Fibroblast of the conjunctiva (primary cell): ENCODE measurements around the gene DEFB125.
"Not testable (repeated sequence)": the region's sequence is repeated elsewhere in the genome, so short reads cannot be mapped to it uniquely, and the experiment has no call there.

ENCODE experiments used
- DNase-seq: peaks from one replicate; pipeline ENCODE4 v3.0.0-alpha.2; 2010; ENCODE audit warnings: low read depth

DEFB125 gene

GRCh38 chr20:87401-87800 lies at the start of gene DEFB125:
DEFB125 (plus strand) TSS chr20:87672; CDS start chr20:87710, 38 bp downstream.
- no peak for DNase-seq

GRCh38 chr20:60035-60918 lies 27.2 kb upstream of the DEFB125 start:
- DNase-seq = no peak

- no peak for DNase-seq
Measured at GRCh38 chr20:61230-61629, 26.2 kb upstream of the DEFB125 start.

DNA sequence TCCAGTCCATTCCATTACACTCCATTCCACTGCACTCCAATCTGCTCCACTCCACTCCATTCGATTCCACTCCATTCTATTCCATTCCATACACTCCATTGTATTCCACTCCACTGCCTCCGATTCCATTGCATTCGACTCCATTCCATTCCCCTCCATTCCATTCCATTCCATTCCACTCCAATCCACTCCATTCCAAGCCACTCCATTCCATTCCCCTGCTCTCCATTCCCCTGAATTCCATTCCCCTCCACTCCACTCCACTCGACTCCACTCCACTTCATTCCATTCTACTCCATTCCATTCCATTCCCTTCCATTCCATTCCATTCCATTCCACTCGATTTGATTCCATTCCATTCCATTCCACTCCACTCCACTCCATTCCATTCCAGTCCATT lies 25.7 kb upstream of the DEFB125 start:
- no peak for DNase-seq

- no peak for DNase-seq
Measured at GRCh38 chr20:62487-62886, 25.0 kb upstream of the DEFB125 start.

DNA sequence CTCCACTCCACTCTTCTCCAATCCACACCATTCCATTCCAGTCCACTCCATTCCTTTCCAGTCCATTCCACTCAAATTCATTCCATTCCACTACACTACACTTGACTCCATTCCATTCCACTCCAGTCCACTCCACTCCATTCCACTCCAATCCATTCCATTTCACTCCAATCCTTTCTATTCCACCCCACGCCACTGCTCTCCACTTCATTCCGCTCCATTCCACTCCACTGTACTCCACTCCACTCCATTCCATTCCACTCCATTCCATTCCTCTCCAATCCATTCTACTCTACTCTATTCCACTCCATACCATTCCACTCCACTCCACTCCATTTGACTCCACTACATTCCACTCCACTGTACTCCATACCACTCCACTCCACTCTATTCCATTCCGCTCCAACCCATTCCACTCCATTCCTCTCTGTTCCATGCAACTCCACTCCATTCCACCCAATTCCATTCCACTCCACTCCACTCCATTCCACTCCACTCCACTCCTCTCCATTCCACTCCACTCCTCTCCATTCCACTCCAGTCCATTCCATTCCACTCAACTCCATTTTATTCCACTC lies 23.4 kb upstream of the DEFB125 start:
- DNase-seq = no peak

- DNase-seq = no peak
Measured at GRCh38 chr20:64766-65322, 22.6 kb upstream of the DEFB125 start.

GRCh38 chr20:77231-77630 lies 10.2 kb upstream of the DEFB125 start:
- DNase-seq = no peak

DNA sequence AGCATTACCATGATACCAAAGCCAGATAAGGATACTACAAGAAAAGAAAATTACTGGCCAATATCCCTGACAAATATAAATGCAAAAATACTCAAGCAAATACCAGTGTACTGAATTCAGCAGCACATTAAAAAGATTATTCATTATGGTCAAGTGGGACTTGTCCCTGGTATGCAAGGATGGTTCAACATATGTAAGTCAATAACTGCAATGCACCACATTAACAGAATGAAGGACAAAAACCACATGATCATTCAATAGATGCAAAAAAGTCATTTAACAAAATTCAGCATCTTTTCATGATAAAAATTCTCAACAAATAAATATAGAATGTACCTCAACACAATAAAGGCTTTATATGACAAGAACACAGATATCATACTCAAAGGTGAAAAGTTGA lies 9.1 kb upstream of the DEFB125 start:
- no peak for DNase-seq

DNA sequence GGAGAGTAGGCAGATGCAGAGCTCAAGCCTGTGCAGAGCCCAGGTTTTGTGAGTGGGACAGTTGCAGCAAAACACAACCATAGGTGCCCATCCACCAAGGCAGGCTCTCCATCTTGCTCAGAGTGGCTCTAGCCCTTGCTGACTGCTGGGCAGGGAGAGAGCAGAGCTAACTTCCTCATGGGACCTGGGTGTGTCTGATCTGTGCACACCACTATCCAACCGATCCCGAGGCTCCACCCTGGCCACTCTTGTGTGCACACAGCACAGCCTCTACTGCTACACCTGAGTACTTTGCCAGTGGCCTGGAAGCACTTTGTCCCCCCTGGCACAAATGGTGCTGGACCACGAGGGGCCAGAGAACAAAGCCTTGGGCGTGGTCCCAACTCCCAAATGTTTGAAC lies 7.9 kb upstream of the DEFB125 start:
- no peak for DNase-seq

GRCh38 chr20:90651-91050 lies 3.2 kb downstream of the DEFB125 start:
- DNase-seq = no peak

DNA sequence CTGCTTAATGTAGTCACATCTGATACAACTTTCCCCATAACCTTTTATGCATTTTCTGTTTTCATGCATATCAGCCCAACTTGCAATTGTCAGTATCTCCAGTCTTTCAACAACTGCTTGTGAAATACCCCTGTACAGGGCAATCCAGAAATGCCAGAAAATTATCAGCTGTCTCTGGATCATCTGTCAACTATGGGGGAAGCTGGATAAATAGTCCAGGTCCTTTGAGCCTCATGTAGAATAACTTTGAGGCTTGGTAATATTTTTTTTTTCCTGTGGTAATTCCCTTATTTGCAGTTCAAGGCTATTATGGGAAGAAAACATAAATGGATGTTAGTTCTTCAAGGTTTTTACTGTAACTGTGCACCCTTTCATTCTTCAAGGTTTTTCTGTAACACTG lies 6.2 kb downstream of the DEFB125 start:
- DNase-seq = no peak

DNA sequence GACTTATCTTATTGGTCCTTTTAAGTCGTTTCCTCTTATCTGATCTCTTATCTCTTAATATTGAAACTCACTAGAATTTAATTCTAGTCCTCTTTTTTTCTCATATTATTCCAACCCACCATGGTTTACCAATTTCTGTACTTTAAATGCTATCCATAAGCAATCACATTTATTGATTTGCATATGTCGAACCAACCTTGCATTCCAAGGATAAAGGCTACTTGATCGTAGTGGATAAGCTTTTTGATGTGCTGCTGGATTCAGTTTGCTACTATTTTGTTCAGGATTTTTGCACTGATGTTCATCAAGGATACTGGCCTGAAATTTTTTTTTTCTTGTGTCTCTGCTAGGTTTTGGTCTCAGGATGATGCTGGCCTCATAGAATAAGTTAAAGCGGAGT lies 7.7 kb downstream of the DEFB125 start:
- no peak for DNase-seq

DNA sequence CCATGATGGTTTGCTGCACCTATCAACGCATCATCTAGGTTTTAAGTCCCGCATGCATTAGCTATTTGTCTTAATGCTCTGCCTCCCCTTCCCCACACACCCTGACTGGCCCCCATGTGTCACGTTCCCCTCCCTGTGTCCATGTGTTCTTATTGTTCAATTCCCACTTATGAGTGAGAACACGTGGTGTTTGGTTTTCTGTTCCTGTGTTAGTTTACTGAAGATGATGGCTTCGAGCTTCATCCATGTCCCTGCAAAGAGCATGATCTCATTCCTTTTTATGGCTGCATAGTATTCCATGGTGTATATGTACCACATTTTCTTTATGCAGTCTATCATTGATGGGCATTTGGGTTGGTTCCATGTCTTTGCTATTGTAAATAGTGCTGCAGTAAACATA lies 10.2 kb downstream of the DEFB125 start:
- not testable (repeated sequence) for DNase-seq

GRCh38 chr20:101975-102374 lies 14.5 kb downstream of the DEFB125 start:
- DNase-seq = no peak

DNA sequence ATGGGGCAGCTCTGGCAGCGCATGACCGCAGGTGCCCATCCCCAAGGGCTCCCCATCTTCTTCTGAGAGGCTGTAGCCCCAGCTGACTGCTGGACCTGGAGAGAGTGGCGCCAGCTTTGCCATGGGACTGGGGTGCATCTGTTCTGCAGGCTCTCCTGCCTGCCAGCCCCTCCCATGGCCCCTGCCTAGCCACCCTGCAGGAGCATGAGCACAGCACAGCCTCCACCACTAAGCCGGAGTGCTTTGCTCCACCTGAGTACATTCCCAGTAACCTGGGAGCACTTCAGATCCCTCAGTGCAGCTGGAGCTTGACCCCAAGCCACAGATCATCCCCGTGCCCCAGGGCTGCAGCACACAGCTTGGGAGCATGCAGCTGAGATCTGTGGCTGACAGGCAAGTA lies 16.0 kb downstream of the DEFB125 start:
- no peak for DNase-seq

- no peak for DNase-seq
Measured at GRCh38 chr20:112396-112795, 24.9 kb downstream of the DEFB125 start.

DNA sequence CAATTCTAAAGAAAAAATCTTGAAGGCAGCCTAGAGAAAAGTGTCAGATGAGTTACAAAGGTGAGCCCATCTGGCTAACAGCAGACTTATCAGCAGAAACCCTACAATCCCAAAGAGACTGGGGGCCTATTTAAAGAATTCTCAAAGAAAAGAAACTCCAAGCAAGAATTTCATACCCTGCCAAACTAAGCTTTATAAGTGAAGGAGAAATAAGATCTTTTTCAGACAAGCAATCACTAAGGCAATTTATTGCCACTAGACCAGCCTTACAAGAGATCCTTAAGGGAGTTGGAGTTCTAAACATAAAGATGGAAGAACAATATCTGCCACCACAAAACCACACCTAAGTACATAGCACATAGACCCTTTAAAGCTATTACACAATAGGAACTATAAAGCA lies 30.0 kb downstream of the DEFB125 start:
- DNase-seq = no peak

DNA sequence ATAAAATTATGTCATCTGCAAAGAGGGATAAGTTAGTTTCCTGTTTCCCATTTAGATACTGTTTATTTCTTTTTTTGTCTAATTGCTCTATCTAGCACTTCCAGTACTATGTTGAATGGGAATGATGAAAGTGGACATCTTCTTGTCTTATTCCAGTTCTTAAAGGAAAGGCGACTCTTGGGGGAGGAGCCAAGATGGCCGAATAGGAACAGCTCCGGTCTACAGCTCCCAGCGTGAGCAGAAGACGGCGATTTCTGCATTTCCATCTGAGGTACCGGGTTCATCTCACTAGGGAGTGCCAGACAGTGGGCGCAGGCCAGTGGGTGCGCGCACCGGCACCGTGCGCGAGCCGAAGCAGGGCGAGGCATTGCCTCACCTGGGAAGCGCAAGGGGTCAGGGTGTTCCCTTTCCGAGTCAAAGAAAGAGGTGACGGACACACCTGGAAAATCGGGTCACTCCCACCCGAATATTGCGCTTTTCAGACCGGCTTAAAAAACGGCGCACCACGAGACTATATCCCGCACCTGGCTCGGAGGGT lies 42.4 kb downstream of the DEFB125 start:
- DNase-seq = not testable (repeated sequence)

GRCh38 chr20:137668-138490 lies 50.4 kb downstream of the DEFB125 start:
- no peak for DNase-seq

GRCh38 chr20:142290-142689 lies 54.8 kb downstream of the DEFB125 start, which contains the start of gene DEFB126:
DEFB126 (plus strand) TSS chr20:142590; CDS start chr20:142629, 39 bp downstream.
- no peak for DNase-seq

- DNase-seq = no peak
Measured at GRCh38 chr20:145877-146276, 58.4 kb downstream of the DEFB125 start.
